ENCODE results near the gene PRDM4.

PRDM4 gene

GRCh38 chr12:107779077-107779831 lies 18.3 kb upstream of the PRDM4 start:
- Histone ChIP-seq H3K36me3 (ENCODE audit: control insufficient read depth in 2 of 2, insufficient read depth in 1 of 2, low read length in 2 of 2) (no peaks in the 10 kb centered on the region), H3K4me1 (ENCODE audit: control insufficient read depth, insufficient read depth, low read length) (no peaks in the 10 kb centered on the region), H3K4me3 (ENCODE audit: low read depth, low read length) (no peak overlapping the region), H3K27ac (ENCODE audit: extremely low read depth, low read depth, low read length) (no peak overlapping the region), H3K9me3 (ENCODE audit: control insufficient read depth, insufficient read depth, low read depth, low read length) (no peaks in the 10 kb centered on the region)
- CTCF ChIA-PET, result interaction anchor here (0.6 kb wide), 1 partner anchor 30 kb away, joined by 3 read pairs; no protein-coding TSS in a partner anchor
- TF ChIP-seq ZNF211 (tag by site-specific recombination; IDR thresholded peaks at IDR 0.05; ENCODE audit: low read depth), result no peak
- no peak for TF ChIP-seq ZNF791 (tag by site-specific recombination; IDR thresholded peaks at IDR 0.05)
- TF ChIP-seq ZSCAN23 (tag by site-specific recombination; IDR thresholded peaks at IDR 0.05), result no peak
- TF ChIP-seq ZNF223 (tag by site-specific recombination; IDR thresholded peaks at IDR 0.05), result no peak
- no peak for TF ChIP-seq AEBP2 (tag by site-specific recombination; IDR thresholded peaks at IDR 0.05; ENCODE audit: borderline replicate concordance)
- TF ChIP-seq ZNF394 (tag by site-specific recombination; IDR thresholded peaks at IDR 0.05; ENCODE audit: borderline replicate concordance), result no peak
- TF ChIP-seq MZF1 (tag by site-specific recombination; IDR thresholded peaks at IDR 0.05; ENCODE audit: borderline replicate concordance), result no peak
- TF ChIP-seq TSHZ1 (tag by site-specific recombination; IDR thresholded peaks at IDR 0.05; ENCODE audit: borderline replicate concordance), result no peak
- no peak for TF ChIP-seq ZNF548 (tag by site-specific recombination; IDR thresholded peaks at IDR 0.05)
- TF ChIP-seq INSM2 (tag by site-specific recombination; IDR thresholded peaks at IDR 0.05), result no peak
- TF ChIP-seq ZNF350 (tag by site-specific recombination; IDR thresholded peaks at IDR 0.05), result no peak
- no peak for TF ChIP-seq TRIM28 (IDR thresholded peaks at IDR 0.05; ENCODE audit: borderline replicate concordance, low read length)
- no peak for TF ChIP-seq ZNF423 (tag by site-specific recombination; IDR thresholded peaks at IDR 0.05)
- TF ChIP-seq ZNF701 (tag by site-specific recombination; IDR thresholded peaks at IDR 0.05), result no peak
- no peak for TF ChIP-seq ZNF623 (tag by site-specific recombination; IDR thresholded peaks at IDR 0.05)
- TF ChIP-seq ZNF133 (tag by site-specific recombination; IDR thresholded peaks at IDR 0.05), result no peak
- no peak for TF ChIP-seq PRDM1 (tag by site-specific recombination; IDR thresholded peaks at IDR 0.05)
- POLR2A ChIA-PET, result no interaction called here

GRCh38 chr12:107778383-107779025 lies 17.6 kb upstream of the PRDM4 start:
- POLR2A ChIA-PET, result no interaction called here
- Histone ChIP-seq H3K9me3 (ENCODE audit: control insufficient read depth, insufficient read depth, low read depth, low read length) (no peaks in the 10 kb centered on the region), H3K4me3 (ENCODE audit: low read depth, low read length) (no peak overlapping the region), H3K27ac (ENCODE audit: extremely low read depth, low read depth, low read length) (no peak overlapping the region), H3K36me3 (ENCODE audit: control insufficient read depth in 2 of 2, insufficient read depth in 1 of 2, low read length in 2 of 2) (no peaks in the 10 kb centered on the region), H3K4me1 (ENCODE audit: control insufficient read depth, insufficient read depth, low read length) (no peaks in the 10 kb centered on the region)
- CTCF ChIA-PET, result interaction anchor here (0.6 kb wide), 1 partner anchor 31 kb away, joined by 3 read pairs; no protein-coding TSS in a partner anchor
- TF ChIP-seq ZNF2 (tag by site-specific recombination; IDR thresholded peaks at IDR 0.05) (no peak), WT1 (tag by site-specific recombination; IDR thresholded peaks at IDR 0.05) (no peak), IKZF3 (tag by site-specific recombination; IDR thresholded peaks at IDR 0.05) (no peak), ZNF76 (tag by site-specific recombination; IDR thresholded peaks at IDR 0.05; ENCODE audit: borderline replicate concordance, low read depth) (no peak)

Data from HEK293 (cell line).